K562 (cell line): ENCODE data around the gene UFSP2. TPM values are rescaled to one million over a fixed set of nuclear protein-coding genes. Genes with fewer than 3 reads are reported as not detected.

ENCODE experiments used
- ATAC-seq: fragments of 200-7000 bp; cut with Tn5 transposase; 3 replicates; pipeline ENCODE4 v1.9.1; 2020; ENCODE audit warnings: moderate library complexity
- BruUV-seq: library from RNA; stranded (reverse); fragments of 400-500 nt; replicated peaks from 2 replicates; lab custom pipeline; 2021; lab: Mats Ljungman, UMichigan
- CTCF ChIA-PET: fragments of 300-600 bp; formaldehyde crosslinking; extraction: SDS; loops from one replicate; lab custom pipeline; 2021; ENCODE audit warnings: low intra/inter-chr PET ratio; lab: Yijun Ruan, JAX
- POLR2A ChIA-PET: fragments of 300-600, 350-650 bp; sonication (Branson Sonifier 250); formaldehyde crosslinking; extraction: SDS; loops from one replicate; lab custom pipeline; 2021; ENCODE audit warnings: antibody characterized with exemption, inconsistent platforms; lab: Yijun Ruan, JAX
- DNase-seq, 4 experiments: peaks; one replicate each; pipeline versions ENCODE4 v3.0.0 to v3.0.0-alpha.2; 2011 to 2018; ENCODE audit warnings: low spot score in 3 of 4, mixed read lengths in 3 of 4; ENCODE audit errors: extremely low read depth in 1 of 4
- FAIRE-seq: peaks from 2 replicates; lab custom pipeline; 2011; peaks lifted over from hg19 to GRCh38; lab: Jason Lieb, UNC
- H2AFZ ChIP-seq: 2 replicates; pipeline ENCODE4 v1.6.0; 2011; ENCODE audit warnings: low read depth, low read length, control low read depth, inconsistent platforms
- H3K27ac ChIP-seq: fragments of 200-600 bp; 3 replicates; pipeline ENCODE4 v1.8.0; 2011; ENCODE audit warnings: low read depth, mild to moderate bottlenecking, control low read depth, inconsistent platforms, low read length, moderate library complexity, mixed read lengths; ENCODE audit errors: extremely low read depth
- H3K27me3 ChIP-seq, 2 experiments: fragments of 300-600 bp in 1 of 2; 2 replicates in 1 of 2; 3 replicates in 1 of 2; pipeline versions ENCODE4 v1.6.0 to v1.8.0; 2011; ENCODE audit warnings: inconsistent platforms in 2 of 2, low read length in 2 of 2, mild to moderate bottlenecking in 1 of 2, mixed read lengths in 1 of 2, moderate library complexity in 1 of 2; ENCODE audit not compliant: control insufficient read depth in 2 of 2, insufficient read depth in 2 of 2
- H3K36me3 ChIP-seq: fragments of 300-600 bp; 3 replicates; pipeline ENCODE4 v1.8.0; 2011; ENCODE audit warnings: mild to moderate bottlenecking, low read length, inconsistent platforms; ENCODE audit not compliant: control insufficient read depth, insufficient read depth
- H3K4me1 ChIP-seq, 2 experiments: fragments of 200-600 bp in 1 of 2; replicated peaks in 1 of 2; 2 replicates in 1 of 2; 3 replicates in 1 of 2; pipeline versions ENCODE4 v1.5.1 to v1.8.0; 2011; ENCODE audit warnings: inconsistent platforms in 2 of 2, low read length in 2 of 2, mild to moderate bottlenecking in 1 of 2, mixed read lengths in 1 of 2, moderate library complexity in 1 of 2; ENCODE audit not compliant: control insufficient read depth in 2 of 2, insufficient read depth in 2 of 2
- H3K4me2 ChIP-seq: 2 replicates; pipeline ENCODE4 v1.6.1; 2011; ENCODE audit warnings: low read length, control low read depth, inconsistent platforms, mixed read lengths; ENCODE audit not compliant: insufficient read depth
- H3K4me3 ChIP-seq: fragments of 200-600 bp; sonication (generic), shearing (Covaris generic); 2 replicates; pipeline ENCODE4 v1.5.1; 2016; ENCODE audit warnings: control low read depth, inconsistent platforms
- H3K79me2 ChIP-seq: fragments of 200-600 bp; 3 replicates; pipeline ENCODE4 v1.8.0; 2011; ENCODE audit warnings: low read length, inconsistent platforms; ENCODE audit not compliant: control insufficient read depth, insufficient read depth
- H3K9ac ChIP-seq, 2 experiments: 2 replicates each; pipeline versions ENCODE4 v1.6.0 to v1.6.1; 2011; ENCODE audit warnings: low read depth in 2 of 2, low read length in 2 of 2, control low read depth in 1 of 2, inconsistent platforms in 1 of 2, mild to moderate bottlenecking in 1 of 2, mixed read lengths in 1 of 2; ENCODE audit not compliant: insufficient read depth in 1 of 2
- H3K9me1 ChIP-seq: one replicate; pipeline ENCODE4 v1.6.0; 2011; ENCODE audit warnings: inconsistent platforms, mild to moderate bottlenecking, low read length, moderate library complexity; ENCODE audit not compliant: control insufficient read depth, insufficient read depth
- H3K9me3 ChIP-seq: replicated peaks from 2 replicates; pipeline ENCODE4 v1.5.1; 2011; ENCODE audit warnings: low read depth, low read length, inconsistent platforms; ENCODE audit not compliant: control insufficient read depth, insufficient read depth
- H4K20me1 ChIP-seq: replicated peaks from 2 replicates; pipeline ENCODE4 v1.6.1; 2011; ENCODE audit warnings: low read length, inconsistent platforms, mixed read lengths; ENCODE audit not compliant: control insufficient read depth, insufficient read depth
- CBFB ChIP-seq: sonication (generic); formaldehyde crosslinking; IDR thresholded peaks from 2 replicates; pipeline ENCODE4 v1.4.0; 2020; ENCODE audit warnings: mild to moderate bottlenecking, missing genetic modification reagents
- DPF2 ChIP-seq: fragments of 450-650 bp; IDR thresholded peaks from 2 replicates; pipeline ENCODE4 v1.6.1; 2016
- EZH2 ChIP-seq: IDR thresholded peaks from 2 replicates; pipeline ENCODE4 v1.6.1; 2012; ENCODE audit warnings: low read depth, mild to moderate bottlenecking, inconsistent platforms, low read length, borderline replicate concordance
- NFATC3 ChIP-seq: fragments of 450-650 bp; IDR thresholded peaks from 2 replicates; pipeline ENCODE4 v1.6.1; 2017; ENCODE audit warnings: mild to moderate bottlenecking
- NFRKB ChIP-seq: fragments of 450-650 bp; IDR thresholded peaks from 2 replicates; pipeline ENCODE4 v1.6.1; 2016; ENCODE audit warnings: low read depth
- PHF20 ChIP-seq: fragments of 450-650 bp; IDR thresholded peaks from 2 replicates; pipeline ENCODE4 v1.6.1; 2018; ENCODE audit not compliant: partially characterized antibody
- ZNF121 ChIP-seq: sonication (generic); formaldehyde crosslinking; conservative IDR thresholded peaks from 2 replicates; pipeline ENCODE4 v1.8.0; 2022; ENCODE audit warnings: missing genetic modification reagents
- ZNF699 ChIP-seq: fragments of 250-450 bp; sonication (Bioruptor Pico); IDR thresholded peaks from 2 replicates; pipeline ENCODE4 v1.8.0; 2021; ENCODE audit warnings: mild to moderate bottlenecking, moderate library complexity; ENCODE audit not compliant: insufficient replicate concordance
- WGBS: fragments of 100-300 bp; shearing (Covaris generic); methylation state at CpG from one replicate; pipeline ENCODE4 v1.1.6; 2016; ENCODE audit warnings: low coverage, mixed read lengths; ENCODE audit not compliant: insufficient coverage; ENCODE audit errors: missing lambda C conversion rate; 5-methylcytosine and 5-hydroxymethylcytosine counted together
- in situ Hi-C: fragments of 300-500 bp; cut with MboI; formaldehyde crosslinking; loops from 4 replicates; pipeline ENCODE4 v1.15.0; 2018; ENCODE audit warnings: inconsistent platforms, mixed read lengths
- intact Hi-C: fragments of 100-400 bp; cut with micrococcal nuclease; formaldehyde crosslinking; loops from 2 replicates; pipeline ENCODE4 v1.14.2; 2022
- polyA plus RNA-seq, 8 experiments: library from polyadenylated mRNA; depleted of rRNA in 4 of 8; stranded (reverse) in 5 of 8; unstranded in 3 of 8; fragments of >200 nt; fragmentation: Nextera tagmentation in 2 of 8; fragmentation: Illumina TruSeq in 1 of 8; extraction: Ambion mirVana in 2 of 8; extraction: Trizol in 1 of 8; gene quantifications; 2 replicates each; pipeline versions ENCODE4 v1.2.1 to v1.2.3, GENCODE V29; 2011 to 2014; ENCODE audit warnings: inconsistent platforms in 1 of 8, missing spikeins in 1 of 8
- total RNA-seq, 7 experiments: library from RNA; depleted of rRNA in 6 of 7; stranded (reverse); fragments of >200 nt in 6 of 7; fragmentation: Illumina TruSeq in 2 of 7; extraction: Trizol in 2 of 7; gene quantifications; 2 replicates each; pipeline versions ENCODE4 v1.2.1 to v1.2.3, GENCODE V29; 2011 to 2021; ENCODE audit warnings: low replicate concordance in 1 of 7
- TF ChIP-seq, protein P1 (sequence below): IDR thresholded peaks from 2 replicates; pipeline ENCODE4 v1.6.1; 2012; ENCODE audit warnings: low read depth, low read length, improper control_type of control experiment, borderline replicate concordance
- TF ChIP-seq, protein P2 (sequence below): fragments of 200-800 bp; sonication (Bioruptor generic); IDR thresholded peaks from 2 replicates; pipeline ENCODE4 v1.6.1; 2017; ENCODE audit warnings: missing genetic modification characterization, missing compliant biosample characterization
- TF ChIP-seq, protein P3 (sequence below): fragments of 450-650 bp; formaldehyde crosslinking; IDR thresholded peaks from 2 replicates; pipeline ENCODE4 v1.4.0; 2022; ENCODE audit warnings: missing genetic modification characterization
- TF ChIP-seq, protein P4 (sequence below): fragments of 450-650 bp; IDR thresholded peaks from 2 replicates; pipeline ENCODE4 v1.6.1; 2016
- TF ChIP-seq, protein P5 (sequence below): sonication (generic); formaldehyde crosslinking; IDR thresholded peaks from 2 replicates; pipeline ENCODE4 v1.8.1; 2023; ENCODE audit warnings: mild to moderate bottlenecking, missing genetic modification reagents
- TF ChIP-seq, protein P6 (sequence below): fragments of 250-450 bp; sonication (Bioruptor Pico); IDR thresholded peaks from 2 replicates; pipeline ENCODE4 v1.8.0; 2022; ENCODE audit warnings: inconsistent platforms, mild to moderate bottlenecking, moderate library complexity, borderline replicate concordance

The UFSP2 gene
- total and polyA plus RNA-seq, 9 of the 15 experiments (the other 6 are each of a cell fraction or from before 2014, with no cell fraction given), result 20.1 to 55.8 (median 26.6) TPM

DNA sequence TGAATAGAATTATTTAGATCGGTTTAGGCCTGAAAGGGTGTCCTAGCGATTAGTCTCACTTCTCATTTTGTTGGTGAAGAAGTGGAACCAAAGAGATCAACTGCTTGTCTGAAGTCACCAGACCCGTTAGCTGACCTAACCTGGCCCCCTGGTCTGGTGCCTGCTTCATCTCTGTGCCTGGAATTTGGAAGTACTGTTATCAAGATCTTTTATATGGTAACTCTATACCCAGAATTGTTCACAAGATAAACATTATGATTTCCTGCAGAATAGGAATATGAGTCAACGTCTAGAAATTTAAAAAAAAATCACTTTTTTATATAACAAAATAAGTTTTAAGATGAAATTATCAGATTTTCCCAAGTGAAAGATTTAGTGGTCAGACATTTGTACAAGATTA is 67.2 kb downstream of the UFSP2 start:
- CTCF ChIA-PET, result no interaction called here
- H3K27me3 ChIP-seq, result no peaks in the 10 kb centered on the region
- H3K9ac ChIP-seq, result no peak overlapping the region
- no TSS peak for BruUV-seq
- WGBS, result 16% methylated on average over 4 of the region's 4 CpGs
- peak overlapping the region; percentile 58; the same call in 2 of the 3 replicates for H3K27ac ChIP-seq
- POLR2A ChIA-PET, result no interaction called here
- peaks cover 2% of the 10 kb centered on the region; the same call in 1 of the 3 replicates for H3K36me3 ChIP-seq
- H2AFZ ChIP-seq, result no peak overlapping the region
- FAIRE-seq, result no peak
- ATAC-seq, result peak; percentile 59
- DNase-seq, result peak; percentile 29 to 58 (median 51)
- peaks cover 13 to 37% of the 10 kb centered on the region in 2 experiments for H3K4me1 ChIP-seq
- H4K20me1 ChIP-seq, result no peaks in the 10 kb centered on the region
- H3K4me2 ChIP-seq, result no peak overlapping the region
- in situ Hi-C loops, result no loop called here
- no peaks in the 10 kb centered on the region for H3K79me2 ChIP-seq
- no peaks in the 10 kb centered on the region for H3K9me1 ChIP-seq
- H3K4me3 ChIP-seq, result no peak overlapping the region
- intact Hi-C loops, result loop anchor here (2.0 kb wide), 1 partner anchor 36 kb away; the partner anchor contains the start of gene LRP2BP
- no peaks in the 10 kb centered on the region for H3K9me3 ChIP-seq
- TF ChIP-seq ZNF121 (CRISPR knock-in tag) (no peak), ZNF699 (no peak), NFATC3 (no peak), PHF20 (no peak), CBFB (CRISPR knock-in tag) (no peak), DPF2 (peak; percentile 20; the same call in 1 of the 2 replicates), EZH2 (no peak), NFRKB (no peak)
- TF ChIP-seq, protein P1, sequence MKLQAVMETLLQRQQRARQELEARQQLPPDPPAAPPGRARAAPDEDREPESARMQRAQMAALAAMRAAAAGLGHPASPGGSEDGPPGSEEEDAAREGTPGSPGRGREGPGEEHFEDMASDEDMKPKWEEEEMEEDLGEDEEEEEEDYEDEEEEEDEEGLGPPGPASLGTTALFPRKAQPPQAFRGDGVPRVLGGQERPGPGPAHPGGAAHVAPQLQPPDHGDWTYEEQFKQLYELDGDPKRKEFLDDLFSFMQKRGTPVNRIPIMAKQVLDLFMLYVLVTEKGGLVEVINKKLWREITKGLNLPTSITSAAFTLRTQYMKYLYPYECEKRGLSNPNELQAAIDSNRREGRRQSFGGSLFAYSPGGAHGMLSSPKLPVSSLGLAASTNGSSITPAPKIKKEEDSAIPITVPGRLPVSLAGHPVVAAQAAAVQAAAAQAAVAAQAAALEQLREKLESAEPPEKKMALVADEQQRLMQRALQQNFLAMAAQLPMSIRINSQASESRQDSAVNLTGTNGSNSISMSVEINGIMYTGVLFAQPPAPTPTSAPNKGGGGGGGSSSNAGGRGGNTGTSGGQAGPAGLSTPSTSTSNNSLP, result 0 out of 2 replicates have a peak, but pooled peaks have one; percentile 15
- TF ChIP-seq, protein P2, sequence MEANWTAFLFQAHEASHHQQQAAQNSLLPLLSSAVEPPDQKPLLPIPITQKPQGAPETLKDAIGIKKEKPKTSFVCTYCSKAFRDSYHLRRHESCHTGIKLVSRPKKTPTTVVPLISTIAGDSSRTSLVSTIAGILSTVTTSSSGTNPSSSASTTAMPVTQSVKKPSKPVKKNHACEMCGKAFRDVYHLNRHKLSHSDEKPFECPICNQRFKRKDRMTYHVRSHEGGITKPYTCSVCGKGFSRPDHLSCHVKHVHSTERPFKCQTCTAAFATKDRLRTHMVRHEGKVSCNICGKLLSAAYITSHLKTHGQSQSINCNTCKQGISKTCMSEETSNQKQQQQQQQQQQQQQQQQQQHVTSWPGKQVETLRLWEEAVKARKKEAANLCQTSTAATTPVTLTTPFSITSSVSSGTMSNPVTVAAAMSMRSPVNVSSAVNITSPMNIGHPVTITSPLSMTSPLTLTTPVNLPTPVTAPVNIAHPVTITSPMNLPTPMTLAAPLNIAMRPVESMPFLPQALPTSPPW (CRISPR knock-in tag), result no peak
- TF ChIP-seq, protein P3, sequence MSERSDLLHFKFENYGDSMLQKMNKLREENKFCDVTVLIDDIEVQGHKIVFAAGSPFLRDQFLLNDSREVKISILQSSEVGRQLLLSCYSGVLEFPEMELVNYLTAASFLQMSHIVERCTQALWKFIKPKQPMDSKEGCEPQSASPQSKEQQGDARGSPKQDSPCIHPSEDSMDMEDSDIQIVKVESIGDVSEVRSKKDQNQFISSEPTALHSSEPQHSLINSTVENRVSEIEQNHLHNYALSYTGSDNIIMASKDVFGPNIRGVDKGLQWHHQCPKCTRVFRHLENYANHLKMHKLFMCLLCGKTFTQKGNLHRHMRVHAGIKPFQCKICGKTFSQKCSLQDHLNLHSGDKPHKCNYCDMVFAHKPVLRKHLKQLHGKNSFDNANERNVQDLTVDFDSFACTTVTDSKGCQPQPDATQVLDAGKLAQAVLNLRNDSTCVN (CRISPR knock-in tag), result no peak
- TF ChIP-seq, protein P4, sequence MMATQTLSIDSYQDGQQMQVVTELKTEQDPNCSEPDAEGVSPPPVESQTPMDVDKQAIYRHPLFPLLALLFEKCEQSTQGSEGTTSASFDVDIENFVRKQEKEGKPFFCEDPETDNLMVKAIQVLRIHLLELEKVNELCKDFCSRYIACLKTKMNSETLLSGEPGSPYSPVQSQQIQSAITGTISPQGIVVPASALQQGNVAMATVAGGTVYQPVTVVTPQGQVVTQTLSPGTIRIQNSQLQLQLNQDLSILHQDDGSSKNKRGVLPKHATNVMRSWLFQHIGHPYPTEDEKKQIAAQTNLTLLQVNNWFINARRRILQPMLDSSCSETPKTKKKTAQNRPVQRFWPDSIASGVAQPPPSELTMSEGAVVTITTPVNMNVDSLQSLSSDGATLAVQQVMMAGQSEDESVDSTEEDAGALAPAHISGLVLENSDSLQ, result no peak
- TF ChIP-seq, protein P5, sequence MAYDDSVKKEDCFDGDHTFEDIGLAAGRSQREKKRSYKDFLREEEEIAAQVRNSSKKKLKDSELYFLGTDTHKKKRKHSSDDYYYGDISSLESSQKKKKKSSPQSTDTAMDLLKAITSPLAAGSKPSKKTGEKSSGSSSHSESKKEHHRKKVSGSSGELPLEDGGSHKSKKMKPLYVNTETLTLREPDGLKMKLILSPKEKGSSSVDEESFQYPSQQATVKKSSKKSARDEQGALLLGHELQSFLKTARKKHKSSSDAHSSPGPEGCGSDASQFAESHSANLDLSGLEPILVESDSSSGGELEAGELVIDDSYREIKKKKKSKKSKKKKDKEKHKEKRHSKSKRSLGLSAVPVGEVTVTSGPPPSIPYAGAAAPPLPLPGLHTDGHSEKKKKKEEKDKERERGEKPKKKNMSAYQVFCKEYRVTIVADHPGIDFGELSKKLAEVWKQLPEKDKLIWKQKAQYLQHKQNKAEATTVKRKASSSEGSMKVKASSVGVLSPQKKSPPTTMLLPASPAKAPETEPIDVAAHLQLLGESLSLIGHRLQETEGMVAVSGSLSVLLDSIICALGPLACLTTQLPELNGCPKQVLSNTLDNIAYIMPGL, result no peak
- TF ChIP-seq, protein P6, sequence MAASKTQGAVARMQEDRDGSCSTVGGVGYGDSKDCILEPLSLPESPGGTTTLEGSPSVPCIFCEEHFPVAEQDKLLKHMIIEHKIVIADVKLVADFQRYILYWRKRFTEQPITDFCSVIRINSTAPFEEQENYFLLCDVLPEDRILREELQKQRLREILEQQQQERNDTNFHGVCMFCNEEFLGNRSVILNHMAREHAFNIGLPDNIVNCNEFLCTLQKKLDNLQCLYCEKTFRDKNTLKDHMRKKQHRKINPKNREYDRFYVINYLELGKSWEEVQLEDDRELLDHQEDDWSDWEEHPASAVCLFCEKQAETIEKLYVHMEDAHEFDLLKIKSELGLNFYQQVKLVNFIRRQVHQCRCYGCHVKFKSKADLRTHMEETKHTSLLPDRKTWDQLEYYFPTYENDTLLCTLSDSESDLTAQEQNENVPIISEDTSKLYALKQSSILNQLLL (CRISPR knock-in tag), result no peak
